NT2/D1 (cell line): Measurements from ENCODE around the gene FRY.
"Not testable (repeated sequence)": the region's sequence is repeated elsewhere in the genome, so short reads cannot be mapped to it uniquely, and the experiment has no call there.

ENCODE experiments used
- DNase-seq: peaks from one replicate; pipeline ENCODE4 v3.0.0-alpha.2; 2011; ENCODE audit warnings: low read depth, low spot score
- H3K27me3 ChIP-seq: 2 replicates; pipeline ENCODE4 v1.6.0; 2011; ENCODE audit warnings: mild to moderate bottlenecking; ENCODE audit not compliant: insufficient read length, insufficient read depth
- H3K36me3 ChIP-seq: 2 replicates; pipeline ENCODE4 v1.6.1; 2011; ENCODE audit warnings: mild to moderate bottlenecking, low read length, mixed read lengths; ENCODE audit not compliant: insufficient read depth, insufficient read length
- H3K4me1 ChIP-seq: 2 replicates; pipeline ENCODE4 v1.5.1; 2011; ENCODE audit not compliant: insufficient read depth, insufficient read length
- H3K4me3 ChIP-seq: 2 replicates; pipeline ENCODE4 v1.5.1; 2011; ENCODE audit warnings: low read depth; ENCODE audit not compliant: insufficient read length
- H3K9ac ChIP-seq: 2 replicates; pipeline ENCODE4 v1.6.0; 2011; ENCODE audit warnings: low read depth; ENCODE audit not compliant: insufficient read length
- H3K9me3 ChIP-seq: 2 replicates; pipeline ENCODE4 v1.5.1; 2011; ENCODE audit warnings: mild to moderate bottlenecking, low read length; ENCODE audit not compliant: insufficient read depth
- SUZ12 ChIP-seq: IDR thresholded peaks from 2 replicates; pipeline ENCODE4 v1.6.1; 2011; ENCODE audit not compliant: insufficient read length, insufficient read depth; ENCODE audit errors: extremely low read depth
- YY1 ChIP-seq: IDR thresholded peaks from 2 replicates; pipeline ENCODE4 v1.6.1; 2011; ENCODE audit not compliant: insufficient read length, insufficient read depth
- ZNF274 ChIP-seq: IDR thresholded peaks from 2 replicates; pipeline ENCODE4 v1.6.1; 2011; ENCODE audit warnings: mild to moderate bottlenecking, low read depth, low read length

FRY gene

GRCh38 chr13:32047793-32048192 lies 16.2 kb downstream of the FRY start:
- H3K4me1 ChIP-seq: no peaks in the 10 kb centered on the region
- DNase-seq: no peak
- TF ChIP-seq ZNF274 (no peak), YY1 (no peak), SUZ12 (no peak)
- H3K4me3 ChIP-seq: no peak overlapping the region
- no peaks in the 10 kb centered on the region for H3K27me3 ChIP-seq
- H3K9me3 ChIP-seq: no peaks in the 10 kb centered on the region
- H3K36me3 ChIP-seq: no peaks in the 10 kb centered on the region
- no peak overlapping the region for H3K9ac ChIP-seq

GRCh38 chr13:32048816-32049215 lies 17.2 kb downstream of the FRY start:
- no peak overlapping the region for H3K9ac ChIP-seq
- H3K9me3 ChIP-seq: no peaks in the 10 kb centered on the region
- no peak overlapping the region for H3K4me3 ChIP-seq
- no peaks in the 10 kb centered on the region for H3K4me1 ChIP-seq
- TF ChIP-seq YY1: no peak
- no peak for TF ChIP-seq ZNF274
- TF ChIP-seq SUZ12: no peak
- no peaks in the 10 kb centered on the region for H3K36me3 ChIP-seq
- H3K27me3 ChIP-seq: no peaks in the 10 kb centered on the region
- no peak for DNase-seq

GRCh38 chr13:32051156-32051555 lies 19.6 kb downstream of the FRY start:
- Histone ChIP-seq H3K4me3 (no peak overlapping the region), H3K9me3 (no peaks in the 10 kb centered on the region), H3K9ac (no peak overlapping the region), H3K36me3 (no peaks in the 10 kb centered on the region), H3K27me3 (no peaks in the 10 kb centered on the region), H3K4me1 (no peaks in the 10 kb centered on the region)
- DNase-seq: no peak
- TF ChIP-seq ZNF274 (no peak), SUZ12 (no peak)

GRCh38 chr13:32056316-32056715 lies 24.7 kb downstream of the FRY start:
- TF ChIP-seq SUZ12 (no peak), YY1 (no peak), ZNF274 (no peak)
- Histone ChIP-seq H3K9me3 (no peaks in the 10 kb centered on the region), H3K27me3 (no peaks in the 10 kb centered on the region), H3K36me3 (no peaks in the 10 kb centered on the region), H3K4me1 (no peaks in the 10 kb centered on the region), H3K4me3 (no peak overlapping the region), H3K9ac (no peak overlapping the region)
- no peak for DNase-seq

GRCh38 chr13:32057325-32057724 lies 25.8 kb downstream of the FRY start:
- H3K4me1 ChIP-seq, H3K27me3 ChIP-seq, DNase-seq, H3K4me3 ChIP-seq, H3K9me3 ChIP-seq, H3K9ac ChIP-seq, H3K36me3 ChIP-seq: not testable (repeated sequence)

DNA sequence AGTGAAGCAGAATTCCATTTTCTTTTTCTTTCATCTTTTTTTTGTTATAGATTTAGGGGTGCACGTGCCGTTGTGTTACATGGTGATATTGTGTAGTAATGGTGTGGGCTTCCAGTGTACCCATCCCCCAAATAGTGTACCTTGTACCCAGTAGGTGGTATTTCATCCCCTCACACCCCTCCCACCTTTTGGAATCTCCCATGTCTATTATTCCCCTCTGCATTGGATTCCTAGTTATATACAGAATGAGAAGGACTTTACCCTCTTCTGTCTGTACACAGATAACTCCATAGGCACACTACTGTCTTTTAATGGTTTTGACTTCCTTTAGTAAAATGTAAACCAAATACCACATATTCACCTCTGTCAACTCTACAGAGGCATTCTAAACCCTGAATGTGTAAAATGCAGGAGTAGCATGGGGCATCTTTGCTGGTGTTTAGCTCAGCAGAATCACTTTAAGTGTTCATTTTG lies 28.0 kb downstream of the FRY start:
- H3K36me3 ChIP-seq: no peaks in the 10 kb centered on the region
- H3K4me3 ChIP-seq: no peak overlapping the region
- H3K4me1 ChIP-seq: no peaks in the 10 kb centered on the region
- no peak for DNase-seq
- H3K27me3 ChIP-seq: no peaks in the 10 kb centered on the region
- TF ChIP-seq SUZ12: no peak
- no peak for TF ChIP-seq ZNF274
- no peak for TF ChIP-seq YY1
- no peak overlapping the region for H3K9ac ChIP-seq
- no peaks in the 10 kb centered on the region for H3K9me3 ChIP-seq

GRCh38 chr13:32060401-32060878 lies 28.9 kb downstream of the FRY start:
- no peak for DNase-seq
- no peaks in the 10 kb centered on the region for H3K27me3 ChIP-seq
- H3K4me3 ChIP-seq: no peak overlapping the region
- no peaks in the 10 kb centered on the region for H3K4me1 ChIP-seq
- H3K9ac ChIP-seq: no peak overlapping the region
- no peaks in the 10 kb centered on the region for H3K9me3 ChIP-seq
- TF ChIP-seq ZNF274 (no peak), YY1 (no peak), SUZ12 (no peak)
- no peaks in the 10 kb centered on the region for H3K36me3 ChIP-seq

DNA sequence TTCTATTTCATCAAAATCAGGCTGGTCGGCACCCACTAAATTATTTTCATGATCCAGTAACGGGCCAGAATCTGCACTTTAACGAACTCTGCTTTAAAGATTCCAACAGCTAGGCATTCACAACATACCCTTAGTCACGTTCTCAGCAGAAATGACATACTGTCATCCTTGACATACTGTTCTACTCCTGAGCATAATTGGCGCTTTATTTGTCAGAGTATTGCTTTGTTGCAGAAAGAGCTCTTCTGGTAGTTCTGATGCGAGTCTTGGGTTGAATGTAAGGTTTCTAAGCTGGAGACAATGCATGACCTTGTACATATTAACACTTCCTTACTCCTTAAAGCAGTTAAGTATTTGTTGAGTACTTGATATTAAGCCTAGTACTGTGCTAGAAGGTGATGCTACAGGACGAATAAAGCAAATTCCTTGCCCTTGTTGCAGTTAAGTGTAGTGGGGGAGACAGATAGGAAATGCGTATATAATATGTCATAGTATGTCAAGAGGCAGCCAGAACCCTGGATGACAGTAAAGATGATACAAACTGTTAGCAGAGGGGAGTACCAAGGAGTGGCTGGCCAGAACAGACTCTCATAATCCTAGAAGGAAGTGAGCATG lies 32.2 kb downstream of the FRY start:
- TF ChIP-seq SUZ12 (no peak), ZNF274 (no peak), YY1 (no peak)
- no peak overlapping the region for H3K4me3 ChIP-seq
- DNase-seq: no peak

More for the DNA sequence above, 32.2 kb downstream of the FRY start:
- H3K9me3 ChIP-seq: no peaks in the 10 kb centered on the region
- H3K4me1 ChIP-seq: no peaks in the 10 kb centered on the region
- H3K27me3 ChIP-seq: no peaks in the 10 kb centered on the region
- H3K9ac ChIP-seq: no peak overlapping the region
- H3K36me3 ChIP-seq: no peaks in the 10 kb centered on the region
